HL-60 (cell line): ENCODE results near the gene PTTG1.

Experiments used
- POLR2AphosphoS5 ChIP-seq: IDR thresholded peaks from 2 replicates; pipeline ENCODE4 v1.6.1; 2012; ENCODE audit warnings: low read depth
- TF ChIP-seq, protein P1 (sequence below): IDR thresholded peaks from one replicate; pipeline ENCODE4 v1.5.1; 2011; ENCODE audit warnings: low read length, control low read depth, inconsistent platforms; ENCODE audit not compliant: insufficient read depth
- TF ChIP-seq, protein P2 (sequence below): IDR thresholded peaks from 2 replicates; pipeline ENCODE4 v1.6.1; 2012; ENCODE audit warnings: low read depth; ENCODE audit not compliant: insufficient replicate concordance

DNA sequence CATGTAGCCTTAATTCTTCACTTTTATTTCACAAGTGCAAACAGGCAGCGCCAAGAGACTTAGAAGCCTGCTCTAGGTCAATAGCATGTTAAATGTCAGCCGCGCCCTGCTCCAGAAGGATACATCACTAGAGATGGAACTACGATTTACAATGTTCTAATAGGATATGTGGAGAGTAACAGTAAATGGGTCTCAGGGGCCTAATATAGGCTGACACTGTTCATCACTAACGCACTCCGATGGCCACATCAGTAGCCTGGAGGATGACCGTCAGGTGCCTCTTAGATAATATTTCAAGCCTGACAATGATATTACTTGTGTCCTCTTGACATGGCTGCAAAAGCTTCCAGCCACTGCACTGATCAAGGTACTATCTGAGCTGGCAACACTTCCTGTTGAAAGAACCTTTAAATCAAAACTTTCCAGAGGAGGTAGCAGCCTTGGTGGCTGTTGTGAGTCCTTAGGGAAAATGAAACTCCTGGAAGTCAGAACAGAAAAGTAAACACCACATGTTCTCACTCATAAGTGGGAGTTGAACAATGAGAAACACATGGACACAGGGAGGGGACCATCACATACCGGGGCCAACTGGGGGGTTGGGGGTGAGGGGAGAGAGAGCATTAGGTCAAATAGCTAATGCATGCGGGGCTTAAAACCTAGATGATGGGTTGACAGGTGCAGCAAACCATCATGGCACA, 35.0 kb downstream of the PTTG1 start:
- TF ChIP-seq, protein P1, sequence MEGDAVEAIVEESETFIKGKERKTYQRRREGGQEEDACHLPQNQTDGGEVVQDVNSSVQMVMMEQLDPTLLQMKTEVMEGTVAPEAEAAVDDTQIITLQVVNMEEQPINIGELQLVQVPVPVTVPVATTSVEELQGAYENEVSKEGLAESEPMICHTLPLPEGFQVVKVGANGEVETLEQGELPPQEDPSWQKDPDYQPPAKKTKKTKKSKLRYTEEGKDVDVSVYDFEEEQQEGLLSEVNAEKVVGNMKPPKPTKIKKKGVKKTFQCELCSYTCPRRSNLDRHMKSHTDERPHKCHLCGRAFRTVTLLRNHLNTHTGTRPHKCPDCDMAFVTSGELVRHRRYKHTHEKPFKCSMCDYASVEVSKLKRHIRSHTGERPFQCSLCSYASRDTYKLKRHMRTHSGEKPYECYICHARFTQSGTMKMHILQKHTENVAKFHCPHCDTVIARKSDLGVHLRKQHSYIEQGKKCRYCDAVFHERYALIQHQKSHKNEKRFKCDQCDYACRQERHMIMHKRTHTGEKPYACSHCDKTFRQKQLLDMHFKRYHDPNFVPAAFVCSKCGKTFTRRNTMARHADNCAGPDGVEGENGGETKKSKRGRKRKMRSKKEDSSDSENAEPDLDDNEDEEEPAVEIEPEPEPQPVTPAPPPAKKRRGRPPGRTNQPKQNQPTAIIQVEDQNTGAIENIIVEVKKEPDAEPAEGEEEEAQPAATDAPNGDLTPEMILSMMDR, result no peak
- TF ChIP-seq POLR2AphosphoS5, result no peak
- TF ChIP-seq, protein P2, sequence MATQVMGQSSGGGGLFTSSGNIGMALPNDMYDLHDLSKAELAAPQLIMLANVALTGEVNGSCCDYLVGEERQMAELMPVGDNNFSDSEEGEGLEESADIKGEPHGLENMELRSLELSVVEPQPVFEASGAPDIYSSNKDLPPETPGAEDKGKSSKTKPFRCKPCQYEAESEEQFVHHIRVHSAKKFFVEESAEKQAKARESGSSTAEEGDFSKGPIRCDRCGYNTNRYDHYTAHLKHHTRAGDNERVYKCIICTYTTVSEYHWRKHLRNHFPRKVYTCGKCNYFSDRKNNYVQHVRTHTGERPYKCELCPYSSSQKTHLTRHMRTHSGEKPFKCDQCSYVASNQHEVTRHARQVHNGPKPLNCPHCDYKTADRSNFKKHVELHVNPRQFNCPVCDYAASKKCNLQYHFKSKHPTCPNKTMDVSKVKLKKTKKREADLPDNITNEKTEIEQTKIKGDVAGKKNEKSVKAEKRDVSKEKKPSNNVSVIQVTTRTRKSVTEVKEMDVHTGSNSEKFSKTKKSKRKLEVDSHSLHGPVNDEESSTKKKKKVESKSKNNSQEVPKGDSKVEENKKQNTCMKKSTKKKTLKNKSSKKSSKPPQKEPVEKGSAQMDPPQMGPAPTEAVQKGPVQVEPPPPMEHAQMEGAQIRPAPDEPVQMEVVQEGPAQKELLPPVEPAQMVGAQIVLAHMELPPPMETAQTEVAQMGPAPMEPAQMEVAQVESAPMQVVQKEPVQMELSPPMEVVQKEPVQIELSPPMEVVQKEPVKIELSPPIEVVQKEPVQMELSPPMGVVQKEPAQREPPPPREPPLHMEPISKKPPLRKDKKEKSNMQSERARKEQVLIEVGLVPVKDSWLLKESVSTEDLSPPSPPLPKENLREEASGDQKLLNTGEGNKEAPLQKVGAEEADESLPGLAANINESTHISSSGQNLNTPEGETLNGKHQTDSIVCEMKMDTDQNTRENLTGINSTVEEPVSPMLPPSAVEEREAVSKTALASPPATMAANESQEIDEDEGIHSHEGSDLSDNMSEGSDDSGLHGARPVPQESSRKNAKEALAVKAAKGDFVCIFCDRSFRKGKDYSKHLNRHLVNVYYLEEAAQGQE, result no peak
